Measurements from ENCODE around the gene SPDYE2.
"Not testable (repeated sequence)": the region's sequence is repeated elsewhere in the genome, so short reads cannot be mapped to it uniquely, and the experiment has no call there.

The SPDYE2 gene

DNA sequence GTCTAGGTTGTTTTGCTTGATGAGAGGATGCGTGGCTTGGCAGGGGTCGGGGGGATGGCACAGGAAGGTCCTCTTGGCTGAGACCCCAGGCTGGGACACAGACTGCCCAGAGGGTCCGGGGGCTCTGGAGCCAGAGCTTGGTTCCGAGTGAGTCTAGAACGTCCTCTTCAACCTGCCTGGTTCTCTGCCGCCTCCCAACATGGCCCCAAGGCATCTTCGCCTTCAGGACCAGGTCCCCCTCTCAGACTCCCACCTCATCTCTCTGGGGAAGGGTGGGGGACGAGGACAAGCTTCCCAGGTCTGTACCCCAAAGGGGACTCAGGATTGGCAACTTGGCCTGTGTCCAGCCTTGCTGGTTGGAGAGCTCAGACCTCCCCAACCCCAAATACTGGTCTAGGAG lies 8.9 kb upstream of the SPDYE2 start:
- DNase-seq: not testable (repeated sequence)

GRCh38 chr7:102542771-102543170 lies 8.3 kb upstream of the SPDYE2 start:
- not testable (repeated sequence) for DNase-seq

- not testable (repeated sequence) for DNase-seq
Observed at GRCh38 chr7:102543596-102543995, 7.4 kb upstream of the SPDYE2 start, which contains the start of gene UPK3BL2. UPK3BL2 (minus strand) TSS chr7:102543696; CDS start chr7:102543636, 60 bp downstream.

DNA sequence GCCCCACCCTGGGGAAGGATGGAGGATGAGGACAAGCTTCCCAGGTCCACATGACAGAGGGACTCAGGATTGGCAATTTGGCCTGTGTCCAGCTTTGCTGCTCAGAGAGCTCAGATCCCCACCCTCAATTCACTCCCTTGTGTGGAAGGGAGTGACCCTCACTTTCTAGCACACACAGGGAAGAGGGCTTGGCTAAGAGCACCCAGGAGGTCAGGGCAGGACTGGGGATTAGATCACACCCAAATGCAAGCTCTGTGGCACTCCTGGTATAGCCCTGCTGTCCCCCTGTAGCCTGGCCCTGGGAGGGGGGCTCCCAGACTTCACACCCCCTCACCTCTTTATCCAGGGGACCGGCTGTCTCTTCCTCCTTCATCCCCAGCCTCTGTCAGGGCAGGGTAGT lies 6.7 kb upstream of the SPDYE2 start:
- not testable (repeated sequence) for DNase-seq

DNA sequence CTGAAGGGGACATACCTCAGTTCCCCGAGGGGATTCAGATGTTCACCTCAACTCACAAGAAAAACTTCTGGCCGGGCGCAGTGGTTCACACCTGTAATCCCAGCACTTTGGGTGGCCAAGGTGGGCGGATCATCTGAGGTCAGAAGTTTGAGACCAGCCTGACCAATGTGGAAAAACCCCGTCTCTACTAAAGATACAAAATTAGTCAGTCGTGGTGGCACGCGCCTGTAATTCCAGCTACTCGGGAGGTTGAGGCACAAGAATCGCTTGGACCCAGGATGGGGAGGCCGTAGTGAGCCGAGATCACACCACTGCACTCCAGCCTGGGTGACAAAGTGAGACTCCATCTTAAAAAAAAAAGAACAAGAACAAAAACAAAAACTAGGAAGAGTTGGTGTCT lies 5.7 kb upstream of the SPDYE2 start:
- DNase-seq: not testable (repeated sequence)

GRCh38 chr7:102546353-102546752 lies 4.7 kb upstream of the SPDYE2 start:
- not testable (repeated sequence) for DNase-seq

GRCh38 chr7:102568620-102569019 lies 17.6 kb downstream of the SPDYE2 start:
- not testable (repeated sequence) for DNase-seq

DNA sequence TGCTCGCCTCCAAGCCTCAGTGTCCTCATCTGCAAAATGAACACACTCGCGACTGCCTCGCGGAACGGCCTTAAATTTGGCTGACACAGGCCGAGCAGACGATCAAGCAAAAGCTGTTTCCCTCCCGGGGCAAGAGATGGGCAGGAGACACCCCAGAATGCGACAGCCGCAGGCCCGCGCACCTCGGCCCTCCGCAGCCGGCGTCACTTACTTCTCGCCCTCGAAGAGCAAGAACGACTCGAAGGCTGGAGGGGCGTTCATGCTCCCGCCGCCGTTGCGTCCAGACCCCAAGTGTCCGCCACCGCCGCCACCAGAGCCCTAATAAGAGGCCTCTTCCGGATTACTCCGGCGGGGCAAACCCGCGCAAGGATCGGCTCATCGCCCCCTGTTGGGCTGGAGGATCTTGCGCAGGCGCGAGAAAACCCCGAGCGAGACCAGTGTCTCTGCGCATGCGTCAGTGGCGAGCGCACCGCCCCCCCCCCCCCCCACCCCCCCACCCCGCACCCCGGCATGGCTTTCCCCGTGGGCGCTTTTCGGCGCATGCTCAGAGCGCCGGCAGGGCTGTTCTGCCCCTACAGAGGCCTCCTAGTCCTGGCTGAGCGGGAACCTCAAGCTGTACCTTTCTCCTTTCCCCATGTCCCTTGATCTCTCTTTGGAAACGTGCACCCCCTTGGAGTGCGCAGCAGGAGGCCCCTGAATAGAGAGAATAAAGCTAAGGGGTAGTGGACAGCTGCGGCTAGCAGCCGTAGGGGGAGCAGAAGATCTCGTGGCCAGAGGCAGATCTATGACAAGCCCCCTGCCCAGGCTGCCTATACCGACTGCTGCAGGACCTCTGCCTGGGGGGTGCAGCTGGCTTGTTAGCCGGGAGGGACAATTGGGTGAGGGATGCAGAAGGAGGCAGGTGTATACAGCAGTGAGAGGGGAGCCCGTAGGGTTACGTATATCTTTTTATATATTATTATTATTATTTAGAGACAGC lies 21.5 kb downstream of the SPDYE2 start, which contains the start of gene POLR2J3:
POLR2J3 (minus strand) TSS at position 323 of the 979 bp plus-strand sequence; CDS start at position 261, 62 bp downstream.
- not testable (repeated sequence) for DNase-seq

GRCh38 chr7:102574607-102575006 lies 23.6 kb downstream of the SPDYE2 start:
- DNase-seq: not testable (repeated sequence)

DNA sequence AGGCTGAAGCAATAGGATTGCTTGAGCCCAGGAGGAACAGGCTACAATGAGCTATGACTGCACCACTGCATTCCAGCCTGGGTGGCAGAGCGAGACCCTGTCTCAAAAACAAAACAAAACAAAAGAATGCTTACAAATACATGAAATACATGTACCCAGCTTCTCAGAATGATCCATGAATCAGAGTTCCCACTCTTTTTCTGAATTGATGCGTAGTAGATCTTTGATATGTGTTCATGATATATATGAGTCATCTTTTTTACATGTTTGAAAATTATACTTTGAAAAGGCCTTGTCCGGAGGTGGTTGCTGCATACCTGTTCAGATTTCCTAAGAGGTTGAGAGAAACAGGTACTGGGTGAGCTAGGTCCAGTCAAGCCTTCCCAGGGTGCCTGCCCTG lies 25.3 kb downstream of the SPDYE2 start:
- not testable (repeated sequence) for DNase-seq

DNA sequence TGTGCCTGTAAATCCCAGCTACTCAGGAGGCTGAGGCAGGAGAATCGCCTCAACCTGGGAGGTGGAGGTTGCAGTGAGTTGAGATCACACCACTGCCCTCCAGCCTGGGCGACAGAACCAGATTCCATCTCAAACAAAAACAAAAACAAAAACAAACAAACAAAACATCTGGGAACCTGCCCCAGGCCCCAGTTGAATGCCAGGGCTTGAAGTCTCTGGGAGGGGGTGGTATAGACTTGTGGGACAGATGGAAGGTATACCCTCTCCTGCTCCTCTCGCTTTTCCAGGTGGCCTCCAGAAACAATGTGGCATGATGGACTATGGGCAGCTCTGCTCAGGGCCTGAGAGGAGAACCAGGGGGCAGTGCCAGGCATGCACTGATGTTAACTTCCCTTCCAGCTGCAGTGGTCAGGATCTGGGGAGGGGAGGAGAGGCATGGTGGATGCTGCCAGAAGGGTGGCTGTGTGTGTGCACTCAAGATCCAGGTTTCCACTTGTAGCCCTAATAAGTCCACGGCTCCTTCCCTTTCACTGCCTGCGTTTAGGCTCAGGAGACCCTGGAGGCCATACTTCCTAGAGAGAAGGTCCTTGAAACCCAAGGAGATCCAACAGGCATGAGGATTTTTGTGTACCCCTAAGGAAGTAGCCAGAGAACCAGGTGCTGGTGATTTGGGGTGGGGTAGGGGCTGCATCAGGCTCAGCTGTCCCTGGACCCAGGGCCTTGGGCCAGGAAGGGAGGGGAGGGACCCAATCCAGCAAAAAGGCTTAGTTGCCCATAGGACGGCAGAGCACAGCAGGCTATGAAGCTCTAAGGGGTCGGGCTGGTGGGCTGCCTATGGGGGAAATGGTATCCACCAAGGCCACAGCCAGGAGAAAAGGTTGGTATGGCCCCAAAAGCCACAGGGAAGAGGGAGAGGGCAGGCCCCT lies 26.6 kb downstream of the SPDYE2 start:
- DNase-seq: not testable (repeated sequence)

GRCh38 chr7:102578486-102578885 lies 27.5 kb downstream of the SPDYE2 start:
- DNase-seq: not testable (repeated sequence)

DNA sequence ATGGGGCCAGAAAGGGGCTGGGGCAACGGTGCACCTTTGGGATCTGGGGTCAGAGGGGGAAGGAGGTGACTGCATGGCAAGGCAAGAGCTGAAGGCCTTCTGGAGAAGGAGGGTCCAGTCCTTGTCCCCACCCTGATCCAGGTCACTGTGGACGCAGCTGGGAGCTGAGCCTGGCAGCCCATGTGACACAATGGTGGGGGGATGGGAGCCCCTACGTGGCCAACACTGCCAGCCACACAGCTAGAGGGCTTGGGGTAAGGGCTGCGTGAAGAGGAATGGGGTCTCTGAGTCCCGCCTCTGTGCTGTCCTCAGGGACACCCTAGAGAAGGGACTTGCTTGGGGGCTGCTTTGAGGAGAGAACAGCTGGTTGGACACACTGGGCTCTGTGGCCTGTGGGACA lies 30.7 kb downstream of the SPDYE2 start:
- DNase-seq: not testable (repeated sequence)

DNA sequence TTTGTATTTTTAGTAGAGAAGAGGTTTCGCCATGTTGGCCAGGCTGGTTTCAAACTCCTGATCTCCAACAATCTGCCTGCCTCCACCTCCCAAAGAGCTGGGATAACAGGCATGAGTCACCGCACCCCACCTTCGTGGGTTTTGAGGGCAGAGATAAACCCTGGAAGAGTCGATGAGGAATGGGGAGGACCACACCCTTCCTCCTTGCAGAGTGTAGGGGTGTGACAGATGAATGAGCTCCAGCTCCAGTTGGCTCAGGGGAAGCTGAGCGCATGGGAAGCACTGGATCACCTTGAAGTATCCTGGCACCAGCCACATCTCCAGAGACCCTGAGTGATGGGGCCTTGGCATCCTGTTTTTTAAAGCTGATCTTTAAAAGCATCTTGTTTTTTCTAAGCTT lies 32.5 kb downstream of the SPDYE2 start:
- not testable (repeated sequence) for DNase-seq

DNA sequence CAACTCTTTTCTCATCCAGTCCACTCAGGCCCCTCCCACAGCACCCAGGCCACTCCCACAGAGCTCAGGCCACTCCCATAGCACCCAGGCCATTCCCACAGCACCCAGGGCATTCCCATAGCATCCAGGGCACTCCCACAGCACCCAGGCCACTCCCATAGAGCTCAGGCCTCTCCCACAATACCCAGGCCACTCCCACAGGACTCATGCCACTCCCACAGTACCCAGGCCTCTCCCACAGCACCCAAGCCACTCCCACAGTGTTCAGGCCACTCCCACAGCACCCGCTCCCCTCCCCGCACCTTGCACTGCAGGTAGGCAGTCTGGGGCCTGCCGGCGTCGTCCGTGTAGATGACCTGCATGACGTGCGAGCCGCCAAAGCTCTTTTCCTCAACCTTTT lies 38.8 kb downstream of the SPDYE2 start:
- DNase-seq: not testable (repeated sequence)

- not testable (repeated sequence) for DNase-seq
Observed at GRCh38 chr7:102592477-102593019, 41.5 kb downstream of the SPDYE2 start.

GRCh38 chr7:102593637-102594334 lies 42.8 kb downstream of the SPDYE2 start:
- not testable (repeated sequence) for DNase-seq

GRCh38 chr7:102596036-102596435 lies 45.0 kb downstream of the SPDYE2 start:
- not testable (repeated sequence) for DNase-seq

GRCh38 chr7:102599699-102600098 lies 48.7 kb downstream of the SPDYE2 start:
- DNase-seq: not testable (repeated sequence)

DNA sequence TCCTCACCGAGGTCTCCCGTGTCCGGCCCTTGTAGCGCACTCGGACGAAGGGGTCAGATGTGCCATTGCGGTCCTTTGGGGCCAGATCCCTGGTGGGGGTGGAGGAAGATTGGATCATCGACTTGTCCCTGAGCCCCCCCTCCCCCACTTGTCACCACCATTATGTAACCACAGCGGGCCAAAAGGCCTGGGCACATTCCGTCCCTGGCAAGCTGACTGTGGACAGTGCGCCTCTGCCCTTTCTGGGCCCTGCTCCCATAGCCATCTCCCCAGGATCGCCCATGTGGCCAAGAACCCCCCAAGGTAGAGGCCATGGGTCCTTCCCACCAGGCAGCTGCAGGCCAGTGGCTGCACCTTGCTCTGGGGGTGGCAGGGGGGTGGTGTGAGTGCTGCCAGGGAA lies 51.3 kb downstream of the SPDYE2 start:
- DNase-seq: not testable (repeated sequence)

GRCh38 chr7:102604431-102605145 lies 53.6 kb downstream of the SPDYE2 start:
- DNase-seq: not testable (repeated sequence)

All from NCI-H748 treated with DMSO at 0.1 percent for 48 hours (cell line).